Upper lobe of right lung (tissue), 1 donor: Measurements from ENCODE around the gene EGLN1. TPM values are rescaled to one million over a fixed set of nuclear protein-coding genes. Genes with fewer than 3 reads are reported as not detected.
"Not testable (repeated sequence)": the region's sequence is repeated elsewhere in the genome, so short reads cannot be mapped to it uniquely, and the experiment has no call there.

Experiments used
- ATAC-seq: fragments of 200-7000 bp; cut with Tn5 transposase; one replicate; pipeline ENCODE4 v1.9.1; 2020; ENCODE audit warnings: mild to moderate bottlenecking, moderate library complexity
- DNase-seq: peaks from one replicate; pipeline ENCODE4 v3.0.0-alpha.2; 2020
- H3K27ac ChIP-seq: fragments of 200-600 bp; one replicate; pipeline ENCODE4 v1.8.0; 2022
- H3K27me3 ChIP-seq: fragments of 200-600 bp; one replicate; pipeline ENCODE4 v1.8.0; 2022; ENCODE audit warnings: mild to moderate bottlenecking
- H3K36me3 ChIP-seq: fragments of 200-600 bp; one replicate; pipeline ENCODE4 v1.8.0; 2022
- H3K4me1 ChIP-seq: fragments of 200-600 bp; one replicate; pipeline ENCODE4 v1.8.0; 2022
- H3K4me3 ChIP-seq: fragments of 200-600 bp; one replicate; pipeline ENCODE4 v1.8.0; 2022; ENCODE audit warnings: mild to moderate bottlenecking
- H3K9me3 ChIP-seq: fragments of 200-600 bp; one replicate; pipeline ENCODE4 v1.8.0; 2022
- CTCF ChIP-seq: fragments of 200-600 bp; IDR thresholded peaks from one replicate; pipeline ENCODE4 v1.8.0; 2022; ENCODE audit warnings: antibody characterized with exemption
- intact Hi-C: fragments of 100-400 bp; cut with DNase I; formaldehyde crosslinking; loops from one replicate; pipeline ENCODE4 v1.11.0; 2022
- long read RNA-seq: library from polyadenylated mRNA; unstranded; transcript quantifications from one replicate; pipeline ENCODE4 v2.0.0, GENCODE V29; 2021
- total RNA-seq: library from RNA; stranded (reverse); fragmentation: NEBNext Ultra II Directional; extraction: Animal tissue kit (Norgen Biotek cat#: 25700); gene quantifications from one replicate; pipeline ENCODE4 v1.2.1, GENCODE V29; 2021
- donor health status: DM: no; HTN: yes; CAD: no; lungs with severe emphysema.

Gene EGLN1
- total RNA-seq, result 23.5 TPM
- long read RNA-seq, full-length matches to known transcripts, result 91 of 105 reads
- long read RNA-seq, partial matches to known transcripts, result 1 of 105 reads
- long read RNA-seq, other reads (novel, unspliced or antisense), result 13 of 105 reads

DNA sequence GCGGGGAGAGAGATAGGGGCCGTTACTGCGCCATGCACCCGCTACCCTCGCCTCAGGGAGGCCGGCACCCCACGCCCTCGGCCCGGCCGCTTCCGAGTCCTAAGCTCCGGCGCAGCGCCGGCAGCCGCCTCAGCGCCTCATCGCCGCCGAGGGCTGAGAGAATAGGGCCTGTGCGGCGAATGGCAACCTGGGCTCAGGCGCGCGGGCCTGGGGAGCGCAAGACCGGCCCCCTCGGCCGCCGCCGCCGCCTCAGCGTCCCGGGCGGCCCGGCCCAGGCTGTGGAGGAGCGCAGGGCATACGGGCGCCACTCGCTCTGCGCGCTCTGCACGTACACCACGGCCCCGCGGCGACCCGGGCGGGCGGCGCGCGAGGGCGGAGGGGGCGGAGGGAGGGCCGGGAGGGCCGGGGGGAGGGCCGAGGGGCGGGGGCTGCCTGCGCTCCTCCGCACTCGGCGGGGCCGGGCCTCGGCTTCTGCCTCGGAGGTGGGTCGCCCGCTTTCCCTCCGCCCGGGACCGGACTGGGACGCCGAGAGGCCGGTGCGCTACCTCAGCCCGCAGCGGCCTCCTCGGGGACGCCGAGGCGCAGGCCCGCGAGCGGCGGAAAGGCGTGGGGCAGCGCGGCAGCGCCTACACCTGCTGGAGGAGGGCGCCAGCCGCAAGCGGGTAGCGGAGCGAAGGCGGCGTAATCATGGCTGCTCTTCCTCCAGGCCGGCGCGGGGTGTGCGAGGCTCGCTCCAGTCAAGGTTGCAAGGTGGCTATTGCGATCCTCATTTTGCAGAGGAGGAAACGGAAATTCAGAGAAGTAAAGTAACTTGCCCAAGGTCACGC, at the start of gene EGLN1:
Gene EGLN1 (minus strand): TSS at position 317 of the 827 bp plus-strand sequence. CDS start 399 bp downstream, outside the sequence.
- TF ChIP-seq CTCF, result peak; percentile 26
- intact Hi-C loops, result no loop called here
- H3K27me3 ChIP-seq, result no peaks in the 10 kb centered on the region

DNA sequence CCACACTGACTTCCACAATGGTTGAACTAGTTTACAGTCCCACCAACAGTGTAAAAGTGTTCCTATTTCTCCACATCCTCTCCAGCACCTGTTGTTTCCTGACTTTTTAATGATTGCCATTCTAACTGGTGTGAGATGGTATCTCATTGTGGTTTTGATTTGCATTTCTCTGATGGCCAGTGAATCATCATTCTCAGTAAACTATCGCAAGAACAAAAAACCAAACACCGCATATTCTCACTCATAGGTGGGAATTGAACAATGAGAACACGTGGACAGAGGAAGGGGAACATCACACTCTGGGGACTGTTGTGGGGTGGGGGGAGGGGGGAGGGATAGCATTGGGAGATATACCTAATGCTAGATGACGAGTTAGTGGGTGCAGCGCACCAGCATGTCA, 49.4 kb upstream of the EGLN1 start:
- H3K4me3 ChIP-seq, intact Hi-C loops, H3K36me3 ChIP-seq, H3K27me3 ChIP-seq, ATAC-seq, H3K4me1 ChIP-seq, H3K9me3 ChIP-seq, DNase-seq, H3K27ac ChIP-seq: not testable (repeated sequence)

More for the DNA sequence above, at the start of gene EGLN1:
- H3K36me3 ChIP-seq, result no peaks in the 10 kb centered on the region
- no peaks in the 10 kb centered on the region for H3K9me3 ChIP-seq
- DNase-seq, result peak; percentile 95
- peaks cover 36% of the 10 kb centered on the region for H3K4me1 ChIP-seq
- peak within 1 kb of the TSS; percentile 77 for H3K4me3 ChIP-seq
- peak within 1 kb of the TSS; percentile 96 for H3K27ac ChIP-seq
- peak; percentile 96 for ATAC-seq

DNA sequence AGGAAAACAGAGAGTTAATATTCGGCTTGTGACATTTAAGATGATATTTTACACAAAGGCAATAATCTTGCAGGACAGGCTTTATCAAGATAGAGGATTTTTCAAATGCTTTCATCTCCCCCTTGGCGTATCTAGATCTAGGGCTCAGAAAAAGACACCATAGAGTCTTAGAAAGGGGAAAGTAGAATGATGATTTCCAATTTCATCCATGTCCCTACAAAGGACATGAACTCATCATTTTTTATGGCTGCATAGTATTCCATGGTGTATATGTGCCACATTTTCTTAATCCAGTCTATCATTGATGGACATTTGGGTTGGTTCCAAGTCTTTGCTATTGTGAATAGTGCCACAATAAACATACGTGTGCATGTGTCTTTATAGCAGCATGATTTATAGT, 48.9 kb upstream of the EGLN1 start:
- H3K36me3 ChIP-seq, H3K9me3 ChIP-seq, H3K27me3 ChIP-seq, H3K27ac ChIP-seq, ATAC-seq, H3K4me1 ChIP-seq, intact Hi-C loops, H3K4me3 ChIP-seq, DNase-seq: not testable (repeated sequence)

GRCh38 chr1:231467986-231468385, 45.9 kb upstream of the EGLN1 start:
- Histone ChIP-seq H3K27ac (no peak overlapping the region), H3K4me3 (no peak overlapping the region), H3K27me3 (no peaks in the 10 kb centered on the region), H3K9me3 (no peaks in the 10 kb centered on the region), H3K36me3 (no peaks in the 10 kb centered on the region), H3K4me1 (no peaks in the 10 kb centered on the region)
- DNase-seq (no peak), ATAC-seq (no peak)
- intact Hi-C loops, result no loop called here
- TF ChIP-seq CTCF, result no peak

DNA sequence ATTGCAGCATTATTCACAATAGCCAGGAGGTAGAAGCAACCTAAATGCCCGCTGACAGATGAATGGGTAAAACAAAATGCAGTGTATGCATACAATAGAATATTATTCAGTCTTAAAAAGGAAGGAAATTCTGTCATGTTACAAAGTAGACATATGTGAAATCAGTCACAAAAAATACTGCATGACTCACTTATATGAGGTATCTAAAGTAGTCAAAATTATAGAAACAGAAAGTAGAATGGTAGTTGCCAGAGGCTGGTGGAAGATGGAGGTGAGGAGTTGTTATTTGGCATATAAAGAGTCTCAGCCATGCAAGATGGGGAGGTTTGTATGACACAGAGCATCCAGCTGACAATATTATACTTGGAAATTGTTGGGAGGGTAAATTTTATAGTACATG, 43.0 kb upstream of the EGLN1 start:
- ATAC-seq, result no peak
- no peak for DNase-seq
- H3K9me3 ChIP-seq, result no peaks in the 10 kb centered on the region
- no peak for TF ChIP-seq CTCF
- H3K4me1 ChIP-seq, result no peaks in the 10 kb centered on the region
- no peaks in the 10 kb centered on the region for H3K27me3 ChIP-seq
- intact Hi-C loops, result no loop called here
- H3K4me3 ChIP-seq, result no peak overlapping the region
- H3K27ac ChIP-seq, result no peak overlapping the region
- no peaks in the 10 kb centered on the region for H3K36me3 ChIP-seq

DNA sequence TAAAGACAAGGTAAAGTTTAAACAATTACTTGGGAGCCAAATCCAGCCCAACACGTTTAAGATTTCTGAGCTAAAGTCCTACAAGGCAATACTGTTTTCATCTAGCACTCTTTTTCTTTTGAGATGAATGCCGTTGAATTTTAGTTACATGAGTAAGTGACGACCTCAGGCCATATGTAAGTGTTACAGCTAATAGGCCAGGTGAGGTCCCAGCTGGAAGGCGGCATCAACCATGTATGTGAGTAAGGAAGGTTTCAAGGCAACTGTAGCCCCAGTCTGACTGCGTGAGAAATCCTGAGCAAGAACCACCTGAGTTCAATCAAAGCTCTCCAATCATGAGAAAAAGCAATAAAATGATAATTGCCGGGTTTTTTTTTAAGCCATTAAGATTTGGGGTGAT, 41.5 kb upstream of the EGLN1 start:
- DNase-seq (no peak), ATAC-seq (no peak)
- intact Hi-C loops, result no loop called here

More for the DNA sequence above, 41.5 kb upstream of the EGLN1 start:
- no peaks in the 10 kb centered on the region for H3K4me1 ChIP-seq
- TF ChIP-seq CTCF, result no peak
- H3K4me3 ChIP-seq, result no peak overlapping the region
- no peaks in the 10 kb centered on the region for H3K36me3 ChIP-seq
- H3K27me3 ChIP-seq, result no peaks in the 10 kb centered on the region
- H3K9me3 ChIP-seq, result no peaks in the 10 kb centered on the region
- H3K27ac ChIP-seq, result no peak overlapping the region
